A549 treated with Mapracorat at 1 μM for 4 hours (cell line): ENCODE results near the gene SCGB2B2. TPM values are rescaled to one million over a fixed set of nuclear protein-coding genes. Genes with fewer than 3 reads are reported as not detected.

Source experiments
- total RNA-seq: library from RNA; stranded (reverse); fragments of 200-300 nt; extraction: Qiagen RNA extraction; gene quantifications from 5 replicates; pipeline ENCODE4 v1.2.3, GENCODE V29; 2022

The SCGB2B2 gene
- total RNA-seq = 0.21 TPM in 1 of 5 replicates, not detected in the others

GRCh38 chr19:34676697-34677385 lies at the start of gene SCGB2B2:
TSS of gene SCGB2B2 (minus strand) at chr19:34677159. CDS start at chr19:34594563, 82,596 bp downstream.

GRCh38 chr19:34677386-34678084 lies 576 bp upstream of the SCGB2B2 start, which contains the start of gene ZNF302:
TSS of gene ZNF302 (plus strand) at chr19:34677678. CDS start at chr19:34678805, 1,127 bp downstream.

Other genes starting within 250 kb of the SCGB2B2 start
- gene UBA2, start 248.8 kb downstream of the SCGB2B2 start, total RNA-seq = 226 to 340 TPM (median 284 TPM) in 5 replicates
- gene WTIP, start 195.4 kb downstream of the SCGB2B2 start, total RNA-seq = 24.4 to 38.6 TPM (median 38.0 TPM) in 5 replicates
- 15.0 to 16.9 TPM (median 16.5 TPM) in 5 replicates for gene ZNF302, start 519 bp upstream of the SCGB2B2 start, total RNA-seq
- gene ZNF181, start 57.1 kb upstream of the SCGB2B2 start, total RNA-seq = 8.3 to 12.6 TPM (median 10.8 TPM) in 5 replicates
- gene ZNF599, start 96.1 kb upstream of the SCGB2B2 start, total RNA-seq = 1.9 to 3.3 TPM (median 2.9 TPM) in 5 replicates
- gene ZNF30, start 249.7 kb upstream of the SCGB2B2 start, total RNA-seq = 4.1 to 6.4 TPM (median 5.0 TPM) in 5 replicates